ENCODE data around the gene C15orf39.
"Not testable (repeated sequence)": the region's sequence is repeated elsewhere in the genome, so short reads cannot be mapped to it uniquely, and the experiment has no call there.

DNA sequence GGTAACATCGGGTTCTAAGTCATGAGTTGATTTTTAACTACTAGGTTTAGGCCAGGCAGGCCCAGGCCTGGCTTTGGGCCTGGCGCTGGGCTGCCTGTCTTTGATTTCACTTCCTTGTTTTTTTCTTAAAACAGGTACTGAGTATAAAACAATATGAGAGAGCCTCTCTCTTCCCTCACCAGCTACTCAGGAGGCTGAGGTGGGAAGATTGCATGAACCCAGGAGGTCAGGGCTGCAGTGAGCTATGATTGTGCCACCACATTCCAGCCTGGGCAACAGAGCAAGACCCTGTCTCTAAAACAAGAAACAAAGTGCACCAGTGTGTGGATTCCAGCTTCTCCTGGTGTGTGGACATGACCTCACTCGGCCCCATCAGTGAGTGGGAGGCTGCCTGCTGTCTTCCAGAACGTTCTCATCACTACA, 17.8 kb downstream of the C15orf39 start:
- TF ChIP-seq POLR2AphosphoS5 (IDR thresholded peaks at IDR 0.05; ENCODE audit: borderline replicate concordance, low read depth, low read length); EZH2 (IDR thresholded peaks at IDR 0.05): not testable (repeated sequence)

Measured in SK-N-MC (cell line).